HCT116 (cell line): Measurements from ENCODE around the gene NCF2. TPM values are rescaled to one million over a fixed set of nuclear protein-coding genes. Genes with fewer than 3 reads are reported as not detected.

Source experiments
- ATAC-seq: fragments of 200-7000 bp; cut with Tn5 transposase; 2 replicates; pipeline ENCODE4 v1.9.1; 2020; ENCODE audit warnings: mild to moderate bottlenecking, moderate library complexity
- BruUV-seq: library from RNA; stranded (reverse); fragments of 400-500 nt; replicated peaks from 2 replicates; lab custom pipeline; 2021; lab: Mats Ljungman, UMichigan
- CTCF ChIA-PET: fragments of 300-600 bp; sonication (Branson Sonifier 250); formaldehyde crosslinking; loops from one replicate; lab custom pipeline; 2021; ENCODE audit warnings: antibody characterized with exemption; lab: Charles Lee
- POLR2A ChIA-PET: fragments of 300-600, 350-600 bp; sonication (Branson Sonifier 250); formaldehyde crosslinking; loops from one replicate; lab custom pipeline; 2021; ENCODE audit warnings: antibody characterized with exemption; lab: Charles Lee
- RAD21 ChIA-PET, 2 experiments: fragments of 300-600 bp; sonication (Branson Sonifier 250); formaldehyde crosslinking; loops; one replicate each; lab custom pipeline; 2023; ENCODE audit warnings: low total read pairs in 2 of 2; ENCODE audit not compliant: uncharacterized antibody in 2 of 2, unreplicated experiment in 2 of 2, low non-redundant PET in 1 of 2; lab: Charles Lee
- DNase-seq: peaks from one replicate; pipeline ENCODE4 v3.0.0-alpha.2; 2010; ENCODE audit warnings: low read depth, low spot score
- H2AFZ ChIP-seq: fragments of 200-600 bp; shearing (Covaris generic), sonication (generic); 2 replicates; pipeline ENCODE4 v1.6.1; 2017; ENCODE audit warnings: low read depth, mixed run types, mixed read lengths, antibody characterized with exemption, low read length; ENCODE audit not compliant: poor library complexity, severe bottlenecking
- H3K27ac ChIP-seq: 2 replicates; pipeline ENCODE4 v1.5.1; 2012; ENCODE audit warnings: low read depth, low read length
- H3K27me3 ChIP-seq: fragments of 200-600 bp; sonication (generic); 2 replicates; pipeline ENCODE4 v1.6.1; 2016; ENCODE audit warnings: mixed run types, low read length, mixed read lengths; ENCODE audit not compliant: insufficient read depth
- H3K36me3 ChIP-seq, 2 experiments: fragments of 200-500 bp in 1 of 2; fragments of 200-600 bp in 1 of 2; sonication (Bioruptor generic) in 1 of 2; sonication (generic) in 1 of 2; 2 replicates each; pipeline versions ENCODE4 v1.5.1 to v1.6.1; 2014 to 2016; ENCODE audit warnings: low read length in 2 of 2, inconsistent platforms in 1 of 2, mixed read lengths in 1 of 2, mixed run types in 1 of 2; ENCODE audit not compliant: insufficient read depth in 2 of 2, control insufficient read depth in 1 of 2
- H3K4me1 ChIP-seq, 2 experiments: fragments of 200-600 bp in 1 of 2; sonication (generic) in 1 of 2; 2 replicates each; pipeline versions ENCODE4 v1.5.1 to v1.6.1; 2012 to 2017; ENCODE audit warnings: low read length in 2 of 2, inconsistent platforms in 1 of 2, mild to moderate bottlenecking in 1 of 2, mixed read lengths in 1 of 2, mixed run types in 1 of 2, moderate library complexity in 1 of 2; ENCODE audit not compliant: insufficient read depth in 2 of 2, control insufficient read depth in 1 of 2
- H3K4me2 ChIP-seq: fragments of 200-600 bp; sonication (generic); 2 replicates; pipeline ENCODE4 v1.6.1; 2017; ENCODE audit warnings: mixed run types, low read length, mixed read lengths
- H3K4me3 ChIP-seq, 2 experiments: fragments of 200-600 bp in 1 of 2; sonication (generic) in 1 of 2; replicated peaks in 1 of 2; 2 replicates each; pipeline ENCODE4 v1.5.1; 2011 to 2016; ENCODE audit warnings: low read length in 2 of 2, control low read depth in 1 of 2, low read depth in 1 of 2, mild to moderate bottlenecking in 1 of 2, mixed read lengths in 1 of 2, mixed run types in 1 of 2
- H3K79me2 ChIP-seq: fragments of 200-600 bp; sonication (generic); 2 replicates; pipeline ENCODE4 v1.6.1; 2017; ENCODE audit warnings: mild to moderate bottlenecking, mixed run types, low read length, moderate library complexity, mixed read lengths; ENCODE audit not compliant: insufficient read depth
- H3K9ac ChIP-seq: fragments of 200-600 bp; sonication (generic); 2 replicates; pipeline ENCODE4 v1.6.1; 2016; ENCODE audit warnings: low read length, mixed read lengths
- H3K9me2 ChIP-seq: fragments of 200-600 bp; sonication (generic), shearing (Covaris generic); 2 replicates; pipeline ENCODE4 v1.6.1; 2017; ENCODE audit warnings: mixed run types, mild to moderate bottlenecking, moderate library complexity; ENCODE audit not compliant: insufficient read depth
- H3K9me3 ChIP-seq, 2 experiments: fragments of 200-500 bp in 1 of 2; fragments of 200-600 bp in 1 of 2; sonication (Bioruptor generic) in 1 of 2; sonication (generic) in 1 of 2; 2 replicates each; pipeline ENCODE4 v1.6.1; 2014 to 2017; ENCODE audit warnings: low read length in 2 of 2, mixed read lengths in 2 of 2, inconsistent platforms in 1 of 2, low read depth in 1 of 2, mild to moderate bottlenecking in 1 of 2, mixed run types in 1 of 2, moderate library complexity in 1 of 2; ENCODE audit not compliant: control insufficient read depth in 1 of 2, insufficient read depth in 1 of 2
- H4K20me1 ChIP-seq: fragments of 200-600 bp; sonication (generic), shearing (Covaris generic); 2 replicates; pipeline ENCODE4 v1.6.1; 2017; ENCODE audit warnings: mixed run types, mild to moderate bottlenecking, moderate library complexity; ENCODE audit not compliant: insufficient read depth
- CEBPB ChIP-seq: IDR thresholded peaks from 2 replicates; pipeline ENCODE4 v1.6.1; 2012; ENCODE audit warnings: low read depth
- CTCF ChIP-seq, 3 experiments: fragments of 200-600 bp in 1 of 3; sonication (generic) in 1 of 3; IDR thresholded peaks in 2 of 3; conservative IDR thresholded peaks in 1 of 3; 2 replicates each; pipeline ENCODE4 v1.5.1; 2012 to 2017; ENCODE audit warnings: low read depth in 2 of 3, low read length in 2 of 3, antibody characterized with exemption in 1 of 3, borderline replicate concordance in 1 of 3, control low read depth in 1 of 3, mild to moderate bottlenecking in 1 of 3, mixed read lengths in 1 of 3, mixed run types in 1 of 3, moderate library complexity in 1 of 3; ENCODE audit not compliant: insufficient read depth in 1 of 3
- FOSL1 ChIP-seq: IDR thresholded peaks from 2 replicates; pipeline ENCODE4 v1.6.1; 2012; ENCODE audit warnings: low read depth
- RAD21 ChIP-seq: IDR thresholded peaks from 2 replicates; pipeline ENCODE4 v1.6.1; 2012; ENCODE audit warnings: low read depth, mild to moderate bottlenecking
- SIN3A ChIP-seq: IDR thresholded peaks from 2 replicates; pipeline ENCODE4 v1.6.1; 2012; ENCODE audit warnings: low read depth
- YY1 ChIP-seq: IDR thresholded peaks from 2 replicates; pipeline ENCODE4 v1.6.1; 2011; ENCODE audit warnings: low read length, low read depth, moderate library complexity, mild to moderate bottlenecking; ENCODE audit not compliant: insufficient replicate concordance; ENCODE audit errors: extremely low read depth
- ZFX ChIP-seq: fragments of 450-650 bp; IDR thresholded peaks from 2 replicates; pipeline ENCODE4 v1.6.1; 2017
- ZNF274 ChIP-seq: fragments of 200-500 bp; sonication (Bioruptor generic); IDR thresholded peaks from 2 replicates; pipeline ENCODE4 v1.6.1; 2014; ENCODE audit warnings: mild to moderate bottlenecking, low read depth, low read length, inconsistent platforms
- intact Hi-C: fragments of 100-400 bp; cut with micrococcal nuclease; formaldehyde crosslinking; loops from 2 replicates; pipeline ENCODE4 v1.10.0; 2022
- total RNA-seq: library from RNA; stranded (reverse); gene quantifications from one replicate; pipeline ENCODE4 v1.2.1, GENCODE V29; 2021; ENCODE audit not compliant: unreplicated experiment
- TF ChIP-seq, protein P1 (sequence below): IDR thresholded peaks from 2 replicates; pipeline ENCODE4 v1.6.1; 2012

NCF2 gene
- total RNA-seq, 1 experiment from 2014 or later, result 0.25 TPM

GRCh38 chr1:183522104-183522503 is 68.2 kb downstream of the NCF2 start:
- DNase-seq, result no peak
- Histone ChIP-seq H2AFZ (no peak overlapping the region), H3K9ac (no peak overlapping the region), H3K36me3 (peaks cover 9 to 29% of the 10 kb centered on the region in 2 experiments; a peak in 3 of 4 replicates), H3K79me2 (no peaks in the 10 kb centered on the region), H3K9me3 (no peaks in the 10 kb centered on the region), H3K4me3 (no peak overlapping the region)
- BruUV-seq, result no TSS peak
- intact Hi-C loops, result no loop called here
- RAD21 ChIA-PET, result no interaction called here
- TF ChIP-seq CTCF (IDR thresholded peaks at IDR 0.05 in 2 of 3, conservative IDR thresholded peaks at IDR 0.05 in 1 of 3; ENCODE audit: borderline replicate concordance in 1 of 3, insufficient read depth in 1 of 3, low read depth in 2 of 3, low read length in 2 of 3), result no peak
- no peak for TF ChIP-seq YY1
- TF ChIP-seq, protein P1, sequence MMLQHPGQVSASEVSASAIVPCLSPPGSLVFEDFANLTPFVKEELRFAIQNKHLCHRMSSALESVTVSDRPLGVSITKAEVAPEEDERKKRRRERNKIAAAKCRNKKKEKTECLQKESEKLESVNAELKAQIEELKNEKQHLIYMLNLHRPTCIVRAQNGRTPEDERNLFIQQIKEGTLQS, result no peak
- no peak for TF ChIP-seq FOSL1
- no peak for TF ChIP-seq SIN3A
- no peak for TF ChIP-seq CEBPB
- TF ChIP-seq RAD21, result no peak
- TF ChIP-seq ZFX, result no peak
- no peak for TF ChIP-seq ZNF274
- TF ChIP-seq, all 23 proteins: peak for 0
- H3K4me2 ChIP-seq, result no peak overlapping the region
- H3K27me3 ChIP-seq, result no peaks in the 10 kb centered on the region
- H3K27ac ChIP-seq, result no peak overlapping the region
- no peaks in the 10 kb centered on the region for H3K9me2 ChIP-seq
- CTCF ChIA-PET, result no interaction called here
- POLR2A ChIA-PET, result no interaction called here
- H3K4me1 ChIP-seq, result no peaks in the 10 kb centered on the region
- ATAC-seq, result no peak
- no peaks in the 10 kb centered on the region for H4K20me1 ChIP-seq
